GM12878 (cell line): ENCODE measurements around the gene RBM10.

Experiments
- EED ChIP-seq: sonication (generic); IDR thresholded peaks from 2 replicates; pipeline ENCODE4 v1.6.1; 2016; ENCODE audit warnings: antibody characterized with exemption, low read depth
- JUND ChIP-seq: IDR thresholded peaks from 2 replicates; pipeline ENCODE4 v1.6.1; 2012; ENCODE audit warnings: low read depth, mild to moderate bottlenecking, low read length, improper control_type of control experiment, moderate library complexity
- MXI1 ChIP-seq: fragments of 150-350 bp; IDR thresholded peaks from 2 replicates; pipeline ENCODE4 v1.6.1; 2011; ENCODE audit warnings: low read depth, mild to moderate bottlenecking, inconsistent platforms, low read length, improper control_type of control experiment
- NFIC ChIP-seq: IDR thresholded peaks from 2 replicates; pipeline ENCODE4 v1.6.1; 2012; ENCODE audit warnings: low read depth, mild to moderate bottlenecking, inconsistent platforms, low read length, moderate library complexity
- NR2C1 ChIP-seq: fragments of 450-650 bp; IDR thresholded peaks from 2 replicates; pipeline ENCODE4 v1.6.1; 2017; ENCODE audit warnings: antibody characterized with exemption, mild to moderate bottlenecking, moderate library complexity
- POLR2AphosphoS5 ChIP-seq: IDR thresholded peaks from 2 replicates; pipeline ENCODE4 v1.6.1; 2011; ENCODE audit warnings: mild to moderate bottlenecking, low read length, inconsistent platforms
- RELB ChIP-seq: fragments of 450-650 bp; IDR thresholded peaks from 2 replicates; pipeline ENCODE4 v1.6.1; 2017; ENCODE audit warnings: low read depth, mild to moderate bottlenecking, moderate library complexity
- TF ChIP-seq, protein P1 (sequence below), 3 experiments: IDR thresholded peaks in 2 of 3; conservative IDR thresholded peaks in 1 of 3; 2 replicates each; pipeline ENCODE4 v1.5.1; 2011; ENCODE audit warnings: low read depth in 3 of 3, low read length in 3 of 3, mild to moderate bottlenecking in 3 of 3, control low read depth in 2 of 3, moderate library complexity in 2 of 3, inconsistent platforms in 1 of 3, mixed read lengths in 1 of 3; ENCODE audit not compliant: control insufficient read depth in 2 of 3, insufficient read depth in 1 of 3; ENCODE audit errors: extremely low read depth in 1 of 3

DNA sequence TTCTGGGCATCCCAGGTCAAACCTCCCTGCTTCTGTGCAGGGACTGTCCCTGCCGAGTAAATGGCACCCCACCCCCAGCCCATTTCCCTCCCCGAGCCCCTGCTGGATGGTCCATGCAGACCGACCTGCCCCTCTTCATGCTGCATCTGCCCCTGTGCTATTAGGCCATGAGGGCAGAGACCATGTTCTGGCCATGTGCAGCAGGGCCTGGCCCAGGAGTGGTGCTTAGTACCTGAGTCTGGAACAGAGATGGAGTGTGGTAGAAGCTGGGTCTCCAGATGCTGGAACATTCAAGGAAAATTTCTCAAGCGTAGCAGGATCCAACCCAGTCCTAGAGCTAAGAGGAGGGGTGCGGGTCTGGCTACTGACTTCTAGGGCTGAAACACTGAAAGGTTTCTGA lies 33.3 kb downstream of the RBM10 start:
- TF ChIP-seq JUND (no peak), POLR2AphosphoS5 (no peak), MXI1 (no peak), EED (no peak), RELB (no peak), NR2C1 (no peak), NFIC (no peak)
- TF ChIP-seq, protein P1, sequence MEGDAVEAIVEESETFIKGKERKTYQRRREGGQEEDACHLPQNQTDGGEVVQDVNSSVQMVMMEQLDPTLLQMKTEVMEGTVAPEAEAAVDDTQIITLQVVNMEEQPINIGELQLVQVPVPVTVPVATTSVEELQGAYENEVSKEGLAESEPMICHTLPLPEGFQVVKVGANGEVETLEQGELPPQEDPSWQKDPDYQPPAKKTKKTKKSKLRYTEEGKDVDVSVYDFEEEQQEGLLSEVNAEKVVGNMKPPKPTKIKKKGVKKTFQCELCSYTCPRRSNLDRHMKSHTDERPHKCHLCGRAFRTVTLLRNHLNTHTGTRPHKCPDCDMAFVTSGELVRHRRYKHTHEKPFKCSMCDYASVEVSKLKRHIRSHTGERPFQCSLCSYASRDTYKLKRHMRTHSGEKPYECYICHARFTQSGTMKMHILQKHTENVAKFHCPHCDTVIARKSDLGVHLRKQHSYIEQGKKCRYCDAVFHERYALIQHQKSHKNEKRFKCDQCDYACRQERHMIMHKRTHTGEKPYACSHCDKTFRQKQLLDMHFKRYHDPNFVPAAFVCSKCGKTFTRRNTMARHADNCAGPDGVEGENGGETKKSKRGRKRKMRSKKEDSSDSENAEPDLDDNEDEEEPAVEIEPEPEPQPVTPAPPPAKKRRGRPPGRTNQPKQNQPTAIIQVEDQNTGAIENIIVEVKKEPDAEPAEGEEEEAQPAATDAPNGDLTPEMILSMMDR (IDR thresholded peaks at IDR 0.05 in 2 of 3, conservative IDR thresholded peaks at IDR 0.05 in 1 of 3; ENCODE audit: control insufficient read depth in 2 of 3, extremely low read depth in 1 of 3, insufficient read depth in 1 of 3, low read depth in 3 of 3, low read length in 3 of 3), result no peak
